H9 (cell line): Measurements from ENCODE around the gene NRXN3. TPM values are rescaled to one million over a fixed set of nuclear protein-coding genes. Genes with fewer than 3 reads are reported as not detected.

ENCODE experiments used
- DNase-seq: peaks from one replicate; pipeline ENCODE4 v3.0.0-alpha.2; 2017
- H2AFZ ChIP-seq: one replicate; pipeline ENCODE4 v1.6.1; 2013; ENCODE audit warnings: mild to moderate bottlenecking, low read length, control low read depth, moderate library complexity
- H2AK5ac ChIP-seq: 2 replicates; pipeline ENCODE4 v1.6.1; 2013; ENCODE audit warnings: low read length, control low read depth, mixed read lengths; ENCODE audit not compliant: insufficient read length
- H2BK120ac ChIP-seq: one replicate; pipeline ENCODE4 v1.6.1; 2013; ENCODE audit warnings: low read depth, mild to moderate bottlenecking, low read length, control low read depth, inconsistent platforms; ENCODE audit not compliant: poor library complexity, severe bottlenecking
- H2BK12ac ChIP-seq: 2 replicates; pipeline ENCODE4 v1.6.1; 2013; ENCODE audit warnings: low read length, control low read depth, mixed read lengths, low read depth; ENCODE audit not compliant: insufficient read length
- H2BK15ac ChIP-seq: 2 replicates; pipeline ENCODE4 v1.6.1; 2013; ENCODE audit warnings: low read depth, low read length, control low read depth
- H2BK20ac ChIP-seq: one replicate; pipeline ENCODE4 v1.6.1; 2013; ENCODE audit warnings: low read depth, mild to moderate bottlenecking, low read length, control low read depth, inconsistent platforms; ENCODE audit not compliant: poor library complexity, severe bottlenecking
- H2BK5ac ChIP-seq: 2 replicates; pipeline ENCODE4 v1.6.1; 2013; ENCODE audit warnings: low read length, control low read depth, mixed read lengths; ENCODE audit not compliant: insufficient read length
- H3K14ac ChIP-seq: 2 replicates; pipeline ENCODE4 v1.6.1; 2013; ENCODE audit warnings: low read length, control low read depth; ENCODE audit not compliant: insufficient read depth
- H3K18ac ChIP-seq: 2 replicates; pipeline ENCODE4 v1.6.1; 2013; ENCODE audit warnings: low read depth, mild to moderate bottlenecking, mixed read lengths, low read length, control low read depth; ENCODE audit not compliant: insufficient read length
- H3K23ac ChIP-seq: 2 replicates; pipeline ENCODE4 v1.6.1; 2013; ENCODE audit warnings: low read length, control low read depth, mixed read lengths, low read depth; ENCODE audit not compliant: insufficient read length
- H3K23me2 ChIP-seq: 2 replicates; pipeline ENCODE4 v1.6.1; 2013; ENCODE audit warnings: low read depth, mild to moderate bottlenecking, mixed read lengths, low read length, control low read depth; ENCODE audit not compliant: insufficient read length, poor library complexity, severe bottlenecking
- H3K27ac ChIP-seq: 2 replicates; pipeline ENCODE4 v1.5.1; 2013; ENCODE audit warnings: low read length, control low read depth, mixed read lengths, low read depth; ENCODE audit not compliant: insufficient read length
- H3K27me3 ChIP-seq: 2 replicates; pipeline ENCODE4 v1.6.1; 2013; ENCODE audit warnings: low read length, control low read depth, inconsistent platforms; ENCODE audit not compliant: insufficient read depth
- H3K4ac ChIP-seq: 2 replicates; pipeline ENCODE4 v1.6.1; 2013; ENCODE audit warnings: low read depth, mild to moderate bottlenecking, control low read depth, inconsistent platforms, low read length, moderate library complexity
- H3K4me1 ChIP-seq: 2 replicates; pipeline ENCODE4 v1.6.1; 2013; ENCODE audit warnings: low read length, control low read depth, inconsistent platforms; ENCODE audit not compliant: insufficient read depth
- H3K4me2 ChIP-seq: 2 replicates; pipeline ENCODE4 v1.6.1; 2013; ENCODE audit warnings: low read length, control low read depth, mixed read lengths; ENCODE audit not compliant: insufficient read length, insufficient read depth
- H3K56ac ChIP-seq: 2 replicates; pipeline ENCODE4 v1.6.1; 2013; ENCODE audit warnings: low read depth, mild to moderate bottlenecking, mixed read lengths, low read length, control low read depth; ENCODE audit not compliant: insufficient read length
- H3K79me1 ChIP-seq: 2 replicates; pipeline ENCODE4 v1.6.1; 2013; ENCODE audit warnings: low read depth, mild to moderate bottlenecking, moderate library complexity, low read length, control low read depth, inconsistent platforms; ENCODE audit not compliant: insufficient read depth, poor library complexity, severe bottlenecking
- H3K79me2 ChIP-seq: 2 replicates; pipeline ENCODE4 v1.6.1; 2013; ENCODE audit warnings: low read length, control low read depth, inconsistent platforms; ENCODE audit not compliant: insufficient read depth
- H3K9ac ChIP-seq: 2 replicates; pipeline ENCODE4 v1.6.1; 2013; ENCODE audit warnings: low read length, control low read depth, mixed read lengths; ENCODE audit not compliant: insufficient read length; ENCODE audit errors: extremely low read depth
- H3K9me3 ChIP-seq: one replicate; pipeline ENCODE4 v1.6.1; 2013; ENCODE audit warnings: low read depth, low read length, inconsistent platforms; ENCODE audit not compliant: control insufficient read depth
- H3T11ph ChIP-seq: one replicate; pipeline ENCODE4 v1.6.1; 2013; ENCODE audit warnings: mild to moderate bottlenecking, low read length, control low read depth, inconsistent platforms
- H4K20me1 ChIP-seq: one replicate; pipeline ENCODE4 v1.6.1; 2013; ENCODE audit not compliant: control insufficient read depth, insufficient read length, insufficient read depth
- H4K5ac ChIP-seq: 2 replicates; pipeline ENCODE4 v1.6.1; 2013; ENCODE audit warnings: low read depth, mild to moderate bottlenecking, mixed read lengths, low read length, control low read depth; ENCODE audit not compliant: insufficient read length
- H4K8ac ChIP-seq: replicated peaks from 2 replicates; pipeline ENCODE4 v1.6.1; 2013; ENCODE audit warnings: low read length, control low read depth, mixed read lengths, low read depth; ENCODE audit not compliant: insufficient read length
- H4K91ac ChIP-seq: 2 replicates; pipeline ENCODE4 v1.6.1; 2013; ENCODE audit warnings: low read depth, mild to moderate bottlenecking, moderate library complexity, mixed read lengths, low read length, control low read depth; ENCODE audit not compliant: insufficient read length
- H3K27ac Mint-ChIP-seq, 3 experiments: 2 replicates in 2 of 3; 3 replicates in 1 of 3; pipeline ENCODE4 v1.8.0; 2020 to 2021; ENCODE audit warnings: mixed read lengths in 3 of 3, mild to moderate bottlenecking in 1 of 3, moderate library complexity in 1 of 3
- H3K27me3 Mint-ChIP-seq: 2 replicates; pipeline ENCODE4 v1.8.0; 2021; ENCODE audit warnings: low read depth, mild to moderate bottlenecking, moderate library complexity, mixed read lengths
- H3K36me3 Mint-ChIP-seq, 3 experiments: 2 replicates in 2 of 3; 3 replicates in 1 of 3; pipeline ENCODE4 v1.8.0; 2020 to 2021; ENCODE audit warnings: low read depth in 3 of 3, mixed read lengths in 3 of 3; ENCODE audit not compliant: insufficient read depth in 1 of 3
- H3K4me1 Mint-ChIP-seq, 2 experiments: 2 replicates each; pipeline ENCODE4 v1.8.0; 2020; ENCODE audit warnings: mixed read lengths in 2 of 2
- H3K4me3 Mint-ChIP-seq, 2 experiments: 2 replicates in 1 of 2; 3 replicates in 1 of 2; pipeline ENCODE4 v1.8.0; 2020 to 2021; ENCODE audit warnings: mild to moderate bottlenecking in 2 of 2, mixed read lengths in 2 of 2, moderate library complexity in 1 of 2
- H3K9me3 Mint-ChIP-seq, 2 experiments: 2 replicates in 1 of 2; 3 replicates in 1 of 2; pipeline ENCODE4 v1.8.0; 2020; ENCODE audit warnings: mild to moderate bottlenecking in 2 of 2, mixed read lengths in 2 of 2, moderate library complexity in 1 of 2
- CTCF ChIP-seq: fragments of 200-600 bp; sonication (generic); conservative IDR thresholded peaks from 3 replicates; pipeline ENCODE4 v1.8.0; 2021; ENCODE audit warnings: antibody characterized with exemption, mild to moderate bottlenecking
- WGBS: extraction: QIAGEN DNeasy Blood & Tissue Kit; methylation state at CpG from one replicate; pipeline ENCODE4 v1.1.7; 2013; ENCODE audit warnings: missing lambda C conversion rate, low lambda C conversion rate, mixed read lengths; ENCODE audit not compliant: insufficient read length; ENCODE audit errors: extremely low coverage; 5-methylcytosine and 5-hydroxymethylcytosine counted together
- total RNA-seq: library from RNA; stranded (reverse); gene quantifications from 2 replicates; pipeline ENCODE4 v1.2.1, GENCODE V29; 2021

Gene NRXN3
- total RNA-seq, 1 experiment from 2014 or later: 1.8 TPM

- DNase-seq: no peak
- H2BK12ac ChIP-seq: no peak overlapping the region
- no peak overlapping the region for H2BK120ac ChIP-seq
- Mint-ChIP-seq H3K4me3 (no peak overlapping the region), H3K36me3 (no peaks in the 10 kb centered on the region; a peak in 1 of 7 replicates), H3K4me1 (peaks cover 0 to 6% of the 10 kb centered on the region in 2 experiments; a peak in 1 of 4 replicates), H3K27me3 (no peaks in the 10 kb centered on the region), H3K9me3 (peaks cover 0 to 3% of the 10 kb centered on the region in 2 experiments; a peak in 2 of 5 replicates), H3K27ac (no peak overlapping the region)
- H4K5ac ChIP-seq: no peak overlapping the region
- H3K56ac ChIP-seq: no peak overlapping the region
- no peak overlapping the region for H3K4me2 ChIP-seq
- no peaks in the 10 kb centered on the region for H3K79me1 ChIP-seq
- no peak overlapping the region for H2BK5ac ChIP-seq
- H3K23me2 ChIP-seq: no peaks in the 10 kb centered on the region
- no peaks in the 10 kb centered on the region for H4K20me1 ChIP-seq
- H3K27me3 ChIP-seq: no peaks in the 10 kb centered on the region
- no peaks in the 10 kb centered on the region; the same call in 1 of the 2 replicates for H3K4me1 ChIP-seq
- no peak overlapping the region for H3K14ac ChIP-seq
- no peak for TF ChIP-seq CTCF
- no peak overlapping the region for H2BK20ac ChIP-seq
- H3K9me3 ChIP-seq: no peaks in the 10 kb centered on the region
- H4K8ac ChIP-seq: no peak overlapping the region
- H3K23ac ChIP-seq: no peak overlapping the region
- H3K79me2 ChIP-seq: no peaks in the 10 kb centered on the region
- H4K91ac ChIP-seq: no peak overlapping the region
- no peak overlapping the region for H3K27ac ChIP-seq
- no peak overlapping the region for H2BK15ac ChIP-seq
- no peak overlapping the region for H3K18ac ChIP-seq
- H3K9ac ChIP-seq: no peak overlapping the region
- no peak overlapping the region for H2AFZ ChIP-seq
- H3K4ac ChIP-seq: no peak overlapping the region
- WGBS: no CpG with 5 or more reads among the region's 2 CpGs
- no peak overlapping the region for H3T11ph ChIP-seq
- H2AK5ac ChIP-seq: no peak overlapping the region
Measured at GRCh38 chr14:79730196-79730595, 1560.0 kb downstream of the NRXN3 start.
